Measurements from ENCODE around the gene HYCC2. TPM values are rescaled to one million over a fixed set of nuclear protein-coding genes. Genes with fewer than 3 reads are reported as not detected.

Gene HYCC2
- total RNA-seq: 9.4 and 11.7 TPM in 2 replicates

GRCh38 chr2:201071479-201072200 lies at the start of gene HYCC2, which contains the start of gene NDUFB3:
Gene HYCC2, minus strand, starts transcription at chr2:201071671. Its CDS starts 47,662 bp downstream, at chr2:201024009.
Gene NDUFB3, plus strand, starts transcription at chr2:201072001. Its CDS starts 6,882 bp downstream, at chr2:201078883.

GRCh38 chr2:201116115-201116958 lies 44.9 kb upstream of the HYCC2 start, which contains the start of gene CFLAR:
Gene CFLAR, plus strand, starts transcription at chr2:201116164. Its CDS starts 13,702 bp downstream, at chr2:201129866.

Other genes with a start within 250 kb of the HYCC2 start
- gene CLK1, start 207.0 kb downstream of the HYCC2 start, total RNA-seq: 54.0 and 58.1 TPM in 2 replicates
- gene PPIL3, start 182.6 kb downstream of the HYCC2 start, total RNA-seq: 26.8 and 74.4 TPM in 2 replicates
- 22.2 and 36.3 TPM in 2 replicates for gene NIF3L1, start 182.3 kb downstream of the HYCC2 start, total RNA-seq
- 15.1 and 18.7 TPM in 2 replicates for gene ORC2, start 108.0 kb downstream of the HYCC2 start, total RNA-seq
- gene NDUFB3, start 330 bp upstream of the HYCC2 start, total RNA-seq: 80.9 and 81.7 TPM in 2 replicates
- gene CFLAR, start 44.5 kb upstream of the HYCC2 start, total RNA-seq: 74.3 and 100 TPM in 2 replicates
- 4.5 and 6.1 TPM in 2 replicates for gene CASP10, start 111.5 kb upstream of the HYCC2 start, total RNA-seq
- gene CASP8, start 188.9 kb upstream of the HYCC2 start, total RNA-seq: 30.1 and 30.4 TPM in 2 replicates